HG03196 (cell line): ENCODE measurements around the gene ATP5MG.
"Not testable (repeated sequence)": the region's sequence is repeated elsewhere in the genome, so short reads cannot be mapped to it uniquely, and the experiment has no call there.

Source experiments
- ATAC-seq: cut with Tn5 transposase; IDR thresholded peaks from one replicate; pipeline ENCODE4 v1.9.1; 2021; ENCODE audit not compliant: unreplicated experiment

Gene ATP5MG

GRCh38 chr11:118401151-118401879 is at the start of gene ATP5MG:
Gene ATP5MG, plus strand, starts transcription at chr11:118401606. Its CDS starts 60 bp downstream, at chr11:118401666.
- ATAC-seq: peak; percentile 58

GRCh38 chr11:118353084-118353710 is 48.2 kb upstream of the ATP5MG start:
- ATAC-seq: no peak

- no peak for ATAC-seq
Observed at GRCh38 chr11:118358071-118358470, 43.3 kb upstream of the ATP5MG start.

GRCh38 chr11:118359295-118359958 is 42.0 kb upstream of the ATP5MG start, which contains the start of gene UBE4A:
Gene UBE4A, plus strand, starts transcription at chr11:118359600. Its CDS starts 5,481 bp downstream, at chr11:118365081.
- peak; percentile 91 for ATAC-seq

GRCh38 chr11:118364956-118365615 is 36.3 kb upstream of the ATP5MG start:
- ATAC-seq: no peak

GRCh38 chr11:118366287-118366686 is 35.1 kb upstream of the ATP5MG start:
- ATAC-seq: no peak

- no peak for ATAC-seq
Observed at GRCh38 chr11:118370774-118371173, 30.6 kb upstream of the ATP5MG start.

- ATAC-seq: no peak
Observed at GRCh38 chr11:118373263-118373662, 28.1 kb upstream of the ATP5MG start.

- no peak for ATAC-seq
Observed at GRCh38 chr11:118373871-118374270, 27.5 kb upstream of the ATP5MG start.

GRCh38 chr11:118374729-118375128 is 26.7 kb upstream of the ATP5MG start:
- ATAC-seq: no peak

- no peak for ATAC-seq
Observed at GRCh38 chr11:118375978-118376377, 25.4 kb upstream of the ATP5MG start.

- ATAC-seq: no peak
Observed at GRCh38 chr11:118379497-118379896, 21.9 kb upstream of the ATP5MG start.

- no peak for ATAC-seq
Observed at GRCh38 chr11:118380571-118380970, 20.8 kb upstream of the ATP5MG start.

- no peak for ATAC-seq
Observed at GRCh38 chr11:118382954-118383353, 18.5 kb upstream of the ATP5MG start.

GRCh38 chr11:118383657-118384056 is 17.7 kb upstream of the ATP5MG start:
- no peak for ATAC-seq

GRCh38 chr11:118396097-118396501 is 5.3 kb upstream of the ATP5MG start:
- ATAC-seq: no peak

GRCh38 chr11:118397448-118397847 is 4.0 kb upstream of the ATP5MG start:
- ATAC-seq: no peak

- peak; percentile 38 for ATAC-seq
Observed at GRCh38 chr11:118398791-118399559, 2.4 kb upstream of the ATP5MG start.

GRCh38 chr11:118401880-118402590 is 629 bp downstream of the ATP5MG start:
- peak; percentile 20 for ATAC-seq

GRCh38 chr11:118402594-118402993 is 1.2 kb downstream of the ATP5MG start:
- ATAC-seq: not testable (repeated sequence)
